GM19240 (cell line): Measurements from ENCODE around the gene FCSK.

Experiments
- DNase-seq: peaks from one replicate; pipeline ENCODE4 v3.0.0; 2011; ENCODE audit warnings: low spot score; ENCODE audit not compliant: insufficient read length

Gene FCSK

DNA sequence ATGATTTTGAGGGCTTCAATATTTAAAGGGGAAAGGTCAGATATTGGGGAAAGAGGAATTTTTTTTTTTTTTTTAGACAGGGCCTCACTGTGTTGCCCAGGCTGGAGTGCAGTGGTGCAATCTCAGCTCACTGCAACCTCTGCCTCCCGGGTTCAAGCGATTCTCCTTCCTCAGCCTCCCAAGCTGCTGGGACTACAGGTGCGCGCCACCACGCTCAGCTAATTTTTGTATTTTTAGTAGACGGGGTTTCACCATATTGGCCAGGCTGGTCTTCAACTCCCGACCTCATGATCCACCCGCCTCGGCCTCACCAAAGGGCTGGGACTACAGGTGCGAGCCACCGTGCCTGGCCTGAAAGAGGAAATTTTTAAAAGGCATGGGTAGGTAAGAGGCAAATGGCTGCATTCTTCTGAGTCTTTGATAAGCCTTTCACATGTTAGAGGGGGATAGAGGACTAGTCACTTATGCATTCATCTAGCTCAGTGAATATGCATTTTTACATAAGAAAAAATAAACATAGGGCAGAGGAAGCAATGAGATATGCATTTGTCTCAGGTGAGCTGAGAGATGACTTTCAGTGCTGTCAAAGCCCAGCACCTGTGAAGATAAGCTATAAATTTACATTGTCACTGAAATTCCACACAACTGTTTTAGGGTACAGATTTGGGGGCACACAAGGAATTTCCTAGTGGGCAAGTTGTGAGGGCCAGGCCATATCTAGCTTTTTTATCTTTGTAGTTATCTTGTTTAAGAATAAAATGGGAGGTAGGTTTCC lies 1.1 kb upstream of the FCSK start:
- DNase-seq, result no peak

DNA sequence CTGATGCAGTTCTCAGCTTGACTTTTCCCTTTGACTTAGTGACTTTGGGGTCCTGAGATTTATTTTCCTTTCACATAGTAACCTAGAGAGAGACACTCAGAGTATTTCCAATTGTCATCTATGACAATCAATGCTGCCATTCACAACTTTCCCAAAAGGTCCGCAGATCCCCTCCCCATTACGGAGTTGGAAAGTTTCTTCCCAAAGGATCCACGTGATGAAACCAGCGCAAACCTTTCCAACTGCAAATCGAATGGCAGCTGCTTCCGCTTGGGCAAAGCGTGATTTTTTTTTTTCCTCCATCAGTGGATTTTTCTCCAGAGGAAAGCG lies 538 bp upstream of the FCSK start:
- no peak for DNase-seq

DNA sequence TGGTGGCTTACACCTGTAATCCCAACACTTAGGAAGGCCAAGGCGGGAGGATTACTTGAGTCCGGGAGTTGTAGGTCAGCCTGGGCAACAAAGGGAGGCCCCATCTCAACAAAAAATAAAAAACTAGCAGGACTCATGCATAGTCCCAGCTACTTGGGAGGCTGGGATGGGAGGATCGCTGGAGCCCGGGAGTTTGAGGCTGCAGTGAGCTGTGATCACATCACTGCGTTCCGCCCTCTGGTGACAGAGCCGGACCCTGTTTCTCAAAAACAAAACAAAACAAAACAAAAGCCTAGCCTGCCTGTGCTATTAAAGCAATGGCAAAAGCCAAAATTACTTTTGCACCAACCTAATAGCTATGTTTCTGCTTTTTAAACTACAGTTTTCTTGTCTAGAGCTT lies 1.5 kb downstream of the FCSK start:
- DNase-seq, result no peak

DNA sequence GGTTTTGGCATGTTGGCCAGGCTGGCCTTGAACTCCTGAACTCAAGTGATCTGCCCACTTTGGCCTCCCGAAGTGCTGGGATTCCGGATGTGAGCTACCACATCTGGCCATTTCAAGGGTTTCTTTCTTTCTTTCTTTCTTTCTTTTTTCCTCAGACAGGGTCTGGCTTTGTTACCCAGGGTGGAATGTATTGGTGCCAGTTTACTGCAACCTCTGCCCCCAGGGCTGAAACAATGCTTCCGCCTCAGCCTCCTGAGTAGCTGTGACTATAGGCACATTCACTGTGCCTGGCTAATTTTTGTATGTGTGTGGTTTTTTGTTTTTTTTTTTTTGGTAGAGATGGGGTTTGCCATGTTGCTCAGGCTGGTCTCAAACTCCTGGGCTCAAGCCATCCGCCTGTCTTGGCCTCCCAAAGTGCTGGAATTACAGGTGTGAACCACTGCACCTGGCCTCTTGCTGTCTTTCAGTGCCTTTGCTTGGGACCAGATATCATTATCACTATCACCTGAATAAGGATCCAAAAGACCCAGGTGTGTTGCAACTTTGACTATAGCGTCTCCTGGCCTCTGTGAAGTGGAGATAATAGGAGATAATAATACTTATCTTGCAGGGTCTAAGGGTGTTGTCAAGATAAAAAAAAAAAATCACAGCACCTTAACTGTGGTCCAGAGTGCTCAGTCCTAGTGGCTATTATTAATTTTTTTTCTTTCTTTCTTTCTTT lies 3.2 kb downstream of the FCSK start:
- no peak for DNase-seq

GRCh38 chr16:70460737-70461261 lies 6.4 kb downstream of the FCSK start:
- DNase-seq, result no peak

DNA sequence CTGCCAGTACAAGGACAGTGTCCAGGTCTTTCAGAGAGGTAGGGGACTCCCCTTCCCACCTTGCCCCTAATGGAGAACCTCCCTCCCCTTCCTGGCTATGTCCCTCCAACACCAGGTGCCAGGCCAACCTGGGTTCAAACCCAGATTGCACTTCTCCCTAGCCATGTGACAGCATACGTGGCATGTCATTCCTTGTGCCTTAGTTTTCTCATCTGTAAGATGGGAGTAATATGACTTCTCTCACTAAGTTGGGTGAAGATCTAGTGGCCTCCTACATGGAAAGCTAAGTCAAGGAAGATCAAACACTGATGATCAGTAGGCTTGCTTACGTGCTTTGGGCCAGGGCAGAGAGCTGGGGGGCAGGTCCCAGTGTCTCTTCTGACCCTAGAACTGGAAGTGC lies 8.8 kb downstream of the FCSK start:
- DNase-seq, result no peak

- no peak for DNase-seq
Measured at GRCh38 chr16:70465999-70466804, 11.8 kb downstream of the FCSK start.

- DNase-seq, result no peak
Measured at GRCh38 chr16:70466805-70467076, 12.3 kb downstream of the FCSK start.

- DNase-seq, result no peak
Measured at GRCh38 chr16:70467113-70467512, 12.7 kb downstream of the FCSK start.

DNA sequence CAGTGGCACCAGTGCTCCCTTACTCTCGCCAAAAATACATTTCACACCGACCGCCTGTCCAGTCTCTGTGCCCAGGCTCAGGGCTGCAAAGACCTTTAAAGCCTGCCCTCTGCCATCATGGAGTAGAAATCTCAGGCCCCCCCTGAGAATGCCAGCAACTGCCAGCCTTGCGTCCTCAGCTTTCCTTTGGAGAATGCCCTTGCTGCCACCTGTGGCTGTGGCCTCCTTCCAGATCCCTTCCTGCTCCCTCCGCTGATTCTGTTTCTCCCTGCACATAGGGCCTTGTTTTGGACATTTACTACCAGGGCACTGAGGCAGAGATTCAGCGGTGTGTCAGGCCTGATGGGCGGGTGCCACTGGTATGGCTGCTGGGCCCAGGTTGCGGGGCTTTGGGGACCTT lies 13.2 kb downstream of the FCSK start:
- no peak for DNase-seq

- DNase-seq, result no peak
Measured at GRCh38 chr16:70468776-70469525, 14.6 kb downstream of the FCSK start.

GRCh38 chr16:70470141-70470926 lies 15.9 kb downstream of the FCSK start:
- no peak for DNase-seq

- DNase-seq, result no peak
Measured at GRCh38 chr16:70470927-70471341, 16.5 kb downstream of the FCSK start.

- DNase-seq, result no peak
Measured at GRCh38 chr16:70472786-70473433, 18.5 kb downstream of the FCSK start.

- no peak for DNase-seq
Measured at GRCh38 chr16:70473446-70474319, 19.3 kb downstream of the FCSK start.

GRCh38 chr16:70474320-70475053 lies 20.1 kb downstream of the FCSK start:
- no peak for DNase-seq

GRCh38 chr16:70475054-70475871 lies 20.9 kb downstream of the FCSK start:
- DNase-seq, result no peak
